ENCODE measurements around the gene CFAP20DC. TPM values are rescaled to one million over a fixed set of nuclear protein-coding genes. Genes with fewer than 3 reads are reported as not detected.

The CFAP20DC gene
- total and polyA plus RNA-seq, 11 donors: 0.07 to 0.27 (median 0.11) TPM; not detected in 5

DNA sequence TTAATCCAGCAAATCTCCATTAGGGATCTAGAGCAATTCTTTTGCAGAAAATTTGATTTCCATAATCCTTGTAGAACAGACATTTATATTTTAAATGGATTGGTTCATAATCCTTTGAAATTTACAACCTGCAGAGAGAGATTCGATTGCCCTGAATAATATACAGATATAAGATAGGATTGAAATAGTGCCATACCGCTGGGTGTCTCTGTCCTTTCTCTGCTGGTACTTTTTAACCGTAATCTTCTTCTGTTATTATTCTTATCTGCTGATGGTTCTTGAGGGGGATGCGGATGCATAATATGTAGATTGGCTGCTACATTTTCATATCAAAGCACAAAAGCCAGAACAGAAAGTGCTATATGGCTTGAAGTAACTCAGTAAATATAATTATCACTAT lies 182.2 kb downstream of the CFAP20DC start:
- intact Hi-C loops (cut with DNase I): no loop called here
- no peak for DNase-seq
- no peaks in the 10 kb centered on the region for H3K4me1 ChIP-seq

DNA sequence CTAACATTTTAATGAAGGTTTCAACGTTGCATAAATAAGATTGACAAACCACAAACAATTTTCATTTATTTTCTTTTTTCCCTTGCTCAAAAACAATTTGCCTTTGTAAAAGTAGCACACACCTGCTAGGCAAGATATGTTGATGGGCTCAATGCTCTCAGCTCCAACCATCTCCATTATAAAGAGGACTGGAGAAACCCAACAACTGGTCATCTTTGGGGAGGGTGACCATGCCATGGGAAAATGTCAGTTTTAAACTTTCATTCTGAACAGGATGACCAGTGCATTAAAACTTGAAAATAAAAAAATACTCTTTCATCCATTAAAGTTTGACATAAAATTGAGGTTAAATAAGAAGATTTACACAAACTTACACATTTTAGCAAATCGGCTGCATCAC lies 183.7 kb downstream of the CFAP20DC start:
- Histone ChIP-seq H3K9me3 (no peaks in the 10 kb centered on the region), H3K27ac (no peak overlapping the region), H3K4me1 (no peaks in the 10 kb centered on the region), H3K4me3 (no peak overlapping the region), H3K27me3 (peaks cover 0 to 7% (median 0%) of the 10 kb centered on the region in 9 donors), H3K36me3 (no peaks in the 10 kb centered on the region)
- TF ChIP-seq, protein P1, sequence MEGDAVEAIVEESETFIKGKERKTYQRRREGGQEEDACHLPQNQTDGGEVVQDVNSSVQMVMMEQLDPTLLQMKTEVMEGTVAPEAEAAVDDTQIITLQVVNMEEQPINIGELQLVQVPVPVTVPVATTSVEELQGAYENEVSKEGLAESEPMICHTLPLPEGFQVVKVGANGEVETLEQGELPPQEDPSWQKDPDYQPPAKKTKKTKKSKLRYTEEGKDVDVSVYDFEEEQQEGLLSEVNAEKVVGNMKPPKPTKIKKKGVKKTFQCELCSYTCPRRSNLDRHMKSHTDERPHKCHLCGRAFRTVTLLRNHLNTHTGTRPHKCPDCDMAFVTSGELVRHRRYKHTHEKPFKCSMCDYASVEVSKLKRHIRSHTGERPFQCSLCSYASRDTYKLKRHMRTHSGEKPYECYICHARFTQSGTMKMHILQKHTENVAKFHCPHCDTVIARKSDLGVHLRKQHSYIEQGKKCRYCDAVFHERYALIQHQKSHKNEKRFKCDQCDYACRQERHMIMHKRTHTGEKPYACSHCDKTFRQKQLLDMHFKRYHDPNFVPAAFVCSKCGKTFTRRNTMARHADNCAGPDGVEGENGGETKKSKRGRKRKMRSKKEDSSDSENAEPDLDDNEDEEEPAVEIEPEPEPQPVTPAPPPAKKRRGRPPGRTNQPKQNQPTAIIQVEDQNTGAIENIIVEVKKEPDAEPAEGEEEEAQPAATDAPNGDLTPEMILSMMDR (IDR thresholded peaks at IDR 0.05): no peak
- intact Hi-C loops (cut with DNase I): no loop called here
- no peak for ATAC-seq
- 55 to 68% (median 62%) methylated on average over 2 of the region's 2 CpGs for WGBS, 4 donors
- no peak for DNase-seq

More for the DNA sequence above, 182.2 kb downstream of the CFAP20DC start:
- ATAC-seq: no peak
- H3K27me3 ChIP-seq: peaks cover 0 to 11% (median 0%) of the 10 kb centered on the region in 9 donors
- no peaks in the 10 kb centered on the region for H3K9me3 ChIP-seq
- no peak for TF ChIP-seq POLR2A (IDR thresholded peaks at IDR 0.05)
- TF ChIP-seq, protein P1 (IDR thresholded peaks at IDR 0.05): no peak
- H3K4me3 ChIP-seq: no peak overlapping the region
- H3K27ac ChIP-seq: no peak overlapping the region
- WGBS, 4 donors: 60 to 69% (median 68%) methylated on average over 4 of the region's 4 CpGs
- H3K36me3 ChIP-seq: no peaks in the 10 kb centered on the region

- no peak overlapping the region for H3K27ac ChIP-seq
- intact Hi-C loops (cut with DNase I): no loop called here
- TF ChIP-seq, protein P1 (IDR thresholded peaks at IDR 0.05): no peak
- no peak for TF ChIP-seq POLR2A (IDR thresholded peaks at IDR 0.05)
- no peaks in the 10 kb centered on the region for H3K36me3 ChIP-seq
- no peaks in the 10 kb centered on the region for H3K9me3 ChIP-seq
- no peaks in the 10 kb centered on the region for H3K4me1 ChIP-seq
- no peak for DNase-seq
- ATAC-seq: no peak
- no peak overlapping the region for H3K4me3 ChIP-seq
- H3K27me3 ChIP-seq: peaks cover 0 to 7% (median 0%) of the 10 kb centered on the region in 9 donors
Observed at GRCh38 chr3:58864480-58864879, 185.3 kb downstream of the CFAP20DC start.

- no peak overlapping the region for H3K4me3 ChIP-seq
- WGBS, 4 donors: 74 to 81% (median 79%) methylated on average over 4 of the region's 4 CpGs
- peaks cover 0 to 7% (median 0%) of the 10 kb centered on the region in 9 donors for H3K27me3 ChIP-seq
- no peak for DNase-seq
- no peak for ATAC-seq
- no peak overlapping the region for H3K27ac ChIP-seq
- TF ChIP-seq, protein P1 (IDR thresholded peaks at IDR 0.05): no peak
- no peak for TF ChIP-seq POLR2A (IDR thresholded peaks at IDR 0.05)
- intact Hi-C loops (cut with DNase I): no loop called here
- H3K9me3 ChIP-seq: no peaks in the 10 kb centered on the region
- H3K4me1 ChIP-seq: peaks cover 0 to under 1% (median 0%) of the 10 kb centered on the region in 12 donors
- H3K36me3 ChIP-seq: no peaks in the 10 kb centered on the region
Observed at GRCh38 chr3:58863206-58863605, 186.6 kb downstream of the CFAP20DC start.
